ENCODE results near the gene CRB1.

Gene CRB1

GRCh38 chr1:197319631-197320030 lies 51.6 kb downstream of the CRB1 start:
- H3K27ac ChIP-seq (ENCODE audit: low read depth, low read length) = no peak overlapping the region
- peaks cover 14% of the 10 kb centered on the region for H3K4me1 ChIP-seq (ENCODE audit: control insufficient read depth, insufficient read depth, low read length, unreplicated experiment)
- no peaks in the 10 kb centered on the region for H3K27me3 ChIP-seq (ENCODE audit: insufficient read depth, low read length)
- no peak overlapping the region for H2AFZ ChIP-seq (ENCODE audit: low read length, unreplicated experiment)
- H3K4me3 ChIP-seq (ENCODE audit: low read depth, low read length) = no peak overlapping the region
- no peaks in the 10 kb centered on the region for H3K79me2 ChIP-seq (ENCODE audit: control insufficient read depth, insufficient read depth, low read length, unreplicated experiment)
- no peaks in the 10 kb centered on the region for H3K36me3 ChIP-seq (ENCODE audit: insufficient read depth, low read length)

DNA sequence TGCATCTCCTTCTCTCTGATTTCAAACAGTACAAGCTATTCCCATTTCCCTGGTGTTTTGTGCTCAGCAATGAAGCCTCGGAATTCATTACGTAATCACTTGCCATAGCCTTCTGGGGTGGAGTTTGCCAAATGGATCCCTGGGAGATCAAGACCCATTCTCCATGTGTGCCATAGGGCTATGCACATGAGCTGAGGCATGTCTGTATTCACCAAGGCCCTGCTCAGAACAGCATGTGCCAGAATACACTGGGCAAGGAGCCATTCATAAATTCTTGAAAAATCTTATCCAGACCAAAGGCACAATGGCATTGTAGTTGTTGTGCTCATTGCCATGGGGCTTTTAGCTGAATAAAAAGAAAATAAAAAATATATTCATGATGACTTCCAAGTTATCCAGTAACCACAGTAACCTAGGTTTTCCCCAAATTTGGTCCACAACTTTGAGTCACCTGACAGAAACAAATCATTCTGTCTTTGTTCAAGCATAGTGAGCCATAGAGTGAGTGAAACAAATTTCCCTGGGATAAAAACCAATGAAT lies 53.0 kb downstream of the CRB1 start:
- no peaks in the 10 kb centered on the region for H3K79me2 ChIP-seq (ENCODE audit: control insufficient read depth, insufficient read depth, low read length, unreplicated experiment)
- no peaks in the 10 kb centered on the region for H3K36me3 ChIP-seq (ENCODE audit: insufficient read depth, low read length)
- no peak overlapping the region for H2AFZ ChIP-seq (ENCODE audit: low read length, unreplicated experiment)
- no peak overlapping the region for H3K4me3 ChIP-seq (ENCODE audit: low read depth, low read length)
- H3K27me3 ChIP-seq (ENCODE audit: insufficient read depth, low read length) = no peaks in the 10 kb centered on the region
- peaks cover 14% of the 10 kb centered on the region for H3K4me1 ChIP-seq (ENCODE audit: control insufficient read depth, insufficient read depth, low read length, unreplicated experiment)
- peak overlapping the region; percentile 85 for H3K27ac ChIP-seq (ENCODE audit: low read depth, low read length)

GRCh38 chr1:197321811-197322210 lies 53.8 kb downstream of the CRB1 start:
- no peak overlapping the region for H3K4me3 ChIP-seq (ENCODE audit: low read depth, low read length)
- H3K27ac ChIP-seq (ENCODE audit: low read depth, low read length) = peak overlapping the region; percentile 85

GRCh38 chr1:197327776-197328364 lies 59.8 kb downstream of the CRB1 start:
- Histone ChIP-seq H3K79me2 (ENCODE audit: control insufficient read depth, insufficient read depth, low read length, unreplicated experiment) (no peaks in the 10 kb centered on the region), H3K4me1 (ENCODE audit: control insufficient read depth, insufficient read depth, low read length, unreplicated experiment) (no peaks in the 10 kb centered on the region), H3K36me3 (ENCODE audit: insufficient read depth, low read length) (no peaks in the 10 kb centered on the region), H3K27ac (ENCODE audit: low read depth, low read length) (no peak overlapping the region), H3K27me3 (ENCODE audit: insufficient read depth, low read length) (no peaks in the 10 kb centered on the region), H3K4me3 (ENCODE audit: low read depth, low read length) (no peak overlapping the region), H2AFZ (ENCODE audit: low read length, unreplicated experiment) (peak overlapping the region; percentile 88)

More at GRCh38 chr1:197321811-197322210, 53.8 kb downstream of the CRB1 start:
- Histone ChIP-seq H3K36me3 (ENCODE audit: insufficient read depth, low read length) (no peaks in the 10 kb centered on the region), H2AFZ (ENCODE audit: low read length, unreplicated experiment) (no peak overlapping the region), H3K27me3 (ENCODE audit: insufficient read depth, low read length) (no peaks in the 10 kb centered on the region), H3K4me1 (ENCODE audit: control insufficient read depth, insufficient read depth, low read length, unreplicated experiment) (peaks cover 14% of the 10 kb centered on the region), H3K79me2 (ENCODE audit: control insufficient read depth, insufficient read depth, low read length, unreplicated experiment) (no peaks in the 10 kb centered on the region)

DNA sequence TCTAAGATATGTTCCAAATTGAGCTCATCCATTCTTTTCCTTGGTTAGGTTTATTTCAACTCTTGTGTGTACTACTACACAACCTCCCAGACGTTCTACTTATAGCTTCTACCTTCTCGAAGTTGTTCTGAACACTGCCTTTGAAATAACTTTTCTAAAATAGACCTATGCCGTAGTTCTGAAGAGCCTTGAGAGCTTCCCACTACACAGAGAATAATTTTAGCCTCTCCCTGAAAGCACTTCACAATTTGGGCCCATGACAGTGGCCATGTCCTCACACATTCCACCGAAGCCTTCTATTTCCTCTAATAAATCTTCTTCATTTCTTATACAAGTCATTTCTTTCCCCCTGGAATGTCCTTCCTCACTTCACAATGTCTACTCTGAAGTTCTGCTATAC lies 62.2 kb downstream of the CRB1 start:
- Histone ChIP-seq H3K27me3 (ENCODE audit: insufficient read depth, low read length) (no peaks in the 10 kb centered on the region), H3K4me1 (ENCODE audit: control insufficient read depth, insufficient read depth, low read length, unreplicated experiment) (no peaks in the 10 kb centered on the region), H3K79me2 (ENCODE audit: control insufficient read depth, insufficient read depth, low read length, unreplicated experiment) (no peaks in the 10 kb centered on the region), H2AFZ (ENCODE audit: low read length, unreplicated experiment) (no peak overlapping the region), H3K36me3 (ENCODE audit: insufficient read depth, low read length) (no peaks in the 10 kb centered on the region), H3K4me3 (ENCODE audit: low read depth, low read length) (no peak overlapping the region), H3K27ac (ENCODE audit: low read depth, low read length) (no peak overlapping the region)

DNA sequence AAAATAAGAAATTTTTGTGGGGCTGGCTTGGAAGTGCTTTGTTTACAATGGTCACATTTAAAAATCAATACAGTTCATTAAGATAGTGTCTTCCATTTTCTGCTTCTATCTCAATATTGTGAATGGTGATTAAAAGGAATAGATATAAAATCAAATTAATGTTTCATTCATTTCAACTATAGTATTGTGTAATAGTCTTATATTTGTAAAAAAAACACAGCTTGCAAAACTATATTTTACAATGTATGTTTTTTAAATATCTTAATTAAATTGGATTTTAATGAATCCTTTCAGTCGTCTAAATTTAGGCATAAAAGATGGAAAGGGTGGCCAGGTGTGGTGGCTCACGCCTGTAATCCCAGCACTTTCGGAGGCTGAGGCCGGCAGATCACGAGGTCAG lies 63.5 kb downstream of the CRB1 start:
- no peaks in the 10 kb centered on the region for H3K4me1 ChIP-seq (ENCODE audit: control insufficient read depth, insufficient read depth, low read length, unreplicated experiment)
- no peak overlapping the region for H2AFZ ChIP-seq (ENCODE audit: low read length, unreplicated experiment)
- no peak overlapping the region for H3K4me3 ChIP-seq (ENCODE audit: low read depth, low read length)
- H3K79me2 ChIP-seq (ENCODE audit: control insufficient read depth, insufficient read depth, low read length, unreplicated experiment) = no peaks in the 10 kb centered on the region
- no peaks in the 10 kb centered on the region for H3K27me3 ChIP-seq (ENCODE audit: insufficient read depth, low read length)
- no peak overlapping the region for H3K27ac ChIP-seq (ENCODE audit: low read depth, low read length)
- no peaks in the 10 kb centered on the region for H3K36me3 ChIP-seq (ENCODE audit: insufficient read depth, low read length)

GRCh38 chr1:197333041-197333440 lies 65.0 kb downstream of the CRB1 start:
- H3K27me3 ChIP-seq (ENCODE audit: insufficient read depth, low read length) = no peaks in the 10 kb centered on the region
- H3K4me3 ChIP-seq (ENCODE audit: low read depth, low read length) = no peak overlapping the region
- H3K36me3 ChIP-seq (ENCODE audit: insufficient read depth, low read length) = no peaks in the 10 kb centered on the region
- H3K79me2 ChIP-seq (ENCODE audit: control insufficient read depth, insufficient read depth, low read length, unreplicated experiment) = no peaks in the 10 kb centered on the region
- no peak overlapping the region for H3K27ac ChIP-seq (ENCODE audit: low read depth, low read length)
- no peaks in the 10 kb centered on the region for H3K4me1 ChIP-seq (ENCODE audit: control insufficient read depth, insufficient read depth, low read length, unreplicated experiment)
- H2AFZ ChIP-seq (ENCODE audit: low read length, unreplicated experiment) = no peak overlapping the region

DNA sequence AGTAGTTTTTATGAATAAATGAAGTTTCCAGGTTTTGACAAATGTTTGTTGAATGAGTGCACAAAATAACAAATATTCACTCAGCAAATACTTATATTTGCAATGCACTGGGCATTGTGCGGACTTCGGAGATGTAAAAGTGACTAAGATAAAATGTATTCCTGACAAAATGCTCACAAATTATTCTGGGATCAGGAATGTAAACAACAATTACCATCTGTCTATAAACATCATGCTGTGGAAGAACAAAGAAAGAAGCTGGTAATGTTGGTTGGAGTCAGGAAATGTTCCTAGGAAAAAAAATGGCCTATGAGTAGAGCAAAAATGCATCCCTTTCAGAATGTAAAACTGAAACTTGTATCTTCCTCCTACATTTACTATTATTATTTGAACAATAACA lies 68.5 kb downstream of the CRB1 start:
- Histone ChIP-seq H3K36me3 (ENCODE audit: insufficient read depth, low read length) (no peaks in the 10 kb centered on the region), H2AFZ (ENCODE audit: low read length, unreplicated experiment) (no peak overlapping the region), H3K79me2 (ENCODE audit: control insufficient read depth, insufficient read depth, low read length, unreplicated experiment) (no peaks in the 10 kb centered on the region), H3K4me3 (ENCODE audit: low read depth, low read length) (no peak overlapping the region), H3K4me1 (ENCODE audit: control insufficient read depth, insufficient read depth, low read length, unreplicated experiment) (no peaks in the 10 kb centered on the region), H3K27ac (ENCODE audit: low read depth, low read length) (no peak overlapping the region), H3K27me3 (ENCODE audit: insufficient read depth, low read length) (no peaks in the 10 kb centered on the region)

DNA sequence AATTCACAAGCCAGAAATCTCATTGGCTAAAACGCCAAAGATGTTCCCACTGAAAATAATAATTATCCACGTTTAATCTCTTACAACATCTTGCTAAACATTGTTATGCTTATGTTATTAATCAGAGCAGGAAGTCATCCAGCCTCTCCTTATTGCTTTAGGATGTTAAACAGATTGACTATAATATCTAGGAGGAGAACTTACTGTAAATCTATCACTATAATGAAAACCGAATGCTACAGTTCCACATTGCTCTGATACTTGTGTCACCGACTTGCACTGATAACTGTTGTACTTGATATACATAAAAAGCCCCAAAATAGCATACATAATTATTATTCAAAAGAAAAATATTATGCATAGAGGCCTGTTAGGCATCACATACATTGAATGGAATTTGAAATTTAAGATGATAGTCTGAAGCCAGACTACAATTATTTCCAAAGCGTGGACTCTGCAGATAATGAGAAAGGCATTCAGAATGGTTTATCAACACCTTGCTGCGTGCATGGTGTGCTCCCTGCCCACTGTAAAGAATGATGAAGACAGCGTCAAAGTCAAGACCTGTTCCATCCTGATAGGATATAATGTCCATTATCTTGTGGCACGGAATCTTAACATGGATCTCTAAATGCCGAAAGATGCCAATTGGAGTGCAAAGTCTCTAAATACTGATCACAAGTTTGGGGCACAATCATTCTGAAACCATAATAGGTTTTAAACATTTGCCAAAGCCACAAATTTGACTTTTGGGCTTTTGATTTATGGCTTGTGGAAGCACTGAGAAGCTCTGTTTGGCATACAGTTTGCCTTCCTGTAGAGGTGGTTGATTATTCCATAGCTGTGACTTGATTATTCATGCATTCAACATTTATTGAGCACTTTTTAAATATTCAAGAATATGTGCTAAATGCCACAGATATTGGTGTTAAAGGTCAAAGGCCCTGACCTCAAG lies 71.3 kb downstream of the CRB1 start:
- Histone ChIP-seq H3K4me1 (ENCODE audit: control insufficient read depth, insufficient read depth, low read length, unreplicated experiment) (no peaks in the 10 kb centered on the region), H2AFZ (ENCODE audit: low read length, unreplicated experiment) (no peak overlapping the region), H3K27me3 (ENCODE audit: insufficient read depth, low read length) (no peaks in the 10 kb centered on the region), H3K36me3 (ENCODE audit: insufficient read depth, low read length) (no peaks in the 10 kb centered on the region), H3K4me3 (ENCODE audit: low read depth, low read length) (no peak overlapping the region), H3K27ac (ENCODE audit: low read depth, low read length) (no peak overlapping the region), H3K79me2 (ENCODE audit: control insufficient read depth, insufficient read depth, low read length, unreplicated experiment) (no peaks in the 10 kb centered on the region)

- H3K4me3 ChIP-seq (ENCODE audit: low read depth, low read length) = no peak overlapping the region
- H3K27me3 ChIP-seq (ENCODE audit: insufficient read depth, low read length) = no peaks in the 10 kb centered on the region
- H3K36me3 ChIP-seq (ENCODE audit: insufficient read depth, low read length) = no peaks in the 10 kb centered on the region
- H2AFZ ChIP-seq (ENCODE audit: low read length, unreplicated experiment) = no peak overlapping the region
- H3K79me2 ChIP-seq (ENCODE audit: control insufficient read depth, insufficient read depth, low read length, unreplicated experiment) = no peaks in the 10 kb centered on the region
- no peak overlapping the region for H3K27ac ChIP-seq (ENCODE audit: low read depth, low read length)
- H3K4me1 ChIP-seq (ENCODE audit: control insufficient read depth, insufficient read depth, low read length, unreplicated experiment) = no peaks in the 10 kb centered on the region
Observed at GRCh38 chr1:197341626-197342025, 73.6 kb downstream of the CRB1 start.
